HepG2 (cell line): Measurements from ENCODE around the gene MYO7B. TPM values are rescaled to one million over a fixed set of nuclear protein-coding genes. Genes with fewer than 3 reads are reported as not detected.

ENCODE experiments used
- ATAC-seq: fragments of 200-7000 bp; cut with Tn5 transposase; 3 replicates; pipeline ENCODE4 v1.9.1; 2020; ENCODE audit warnings: mild to moderate bottlenecking, moderate library complexity
- BruUV-seq: library from RNA; stranded (reverse); fragments of 400-500 nt; replicated peaks from 2 replicates; lab custom pipeline; 2021; lab: Mats Ljungman, UMichigan
- CTCF ChIA-PET: fragments of 300-600 bp; formaldehyde crosslinking; extraction: SDS; loops from one replicate; lab custom pipeline; 2021; ENCODE audit warnings: low total read pairs, inconsistent platforms, low intra/inter-chr PET ratio; lab: Yijun Ruan, JAX
- POLR2A ChIA-PET: fragments of 350-600 bp; sonication (Branson Sonifier 250); formaldehyde crosslinking; loops from one replicate; lab custom pipeline; 2020; ENCODE audit warnings: antibody characterized with exemption, inconsistent platforms; lab: Yijun Ruan, JAX
- DNase-seq: peaks from one replicate; pipeline ENCODE4 v3.0.0-alpha.2; 2015; ENCODE audit warnings: low spot score
- FAIRE-seq: peaks from 3 replicates; lab custom pipeline; 2011; peaks lifted over from hg19 to GRCh38; lab: Jason Lieb, UNC
- H2AFZ ChIP-seq: one replicate; pipeline ENCODE4 v1.6.1; 2011; ENCODE audit warnings: low read length, inconsistent platforms
- H3K27ac ChIP-seq: fragments of 300-600 bp; 3 replicates; pipeline ENCODE4 v1.8.0; 2011; ENCODE audit warnings: mixed run types, mild to moderate bottlenecking, mixed read lengths, low read length, inconsistent platforms; ENCODE audit not compliant: insufficient read depth; ENCODE audit errors: extremely low read length
- H3K27me3 ChIP-seq, 2 experiments: fragments of 200-600 bp in 1 of 2; 2 replicates in 1 of 2; 3 replicates in 1 of 2; pipeline versions ENCODE4 v1.6.0 to v1.8.0; 2011; ENCODE audit warnings: low read length in 2 of 2, mild to moderate bottlenecking in 2 of 2, moderate library complexity in 2 of 2, inconsistent platforms in 1 of 2; ENCODE audit not compliant: insufficient read depth in 2 of 2, control insufficient read depth in 1 of 2
- H3K36me3 ChIP-seq, 2 experiments: fragments of 200-600 bp in 1 of 2; replicated peaks in 1 of 2; 2 replicates in 1 of 2; 3 replicates in 1 of 2; pipeline versions ENCODE4 v1.5.1 to v1.8.0; 2011; ENCODE audit warnings: low read length in 2 of 2, inconsistent platforms in 1 of 2; ENCODE audit not compliant: insufficient read depth in 2 of 2, control insufficient read depth in 1 of 2
- H3K4me1 ChIP-seq: 2 replicates; pipeline ENCODE4 v1.5.1; 2012; ENCODE audit warnings: low read length, inconsistent platforms; ENCODE audit not compliant: insufficient read depth
- H3K4me2 ChIP-seq: 2 replicates; pipeline ENCODE4 v1.6.0; 2011; ENCODE audit warnings: low read depth, low read length, inconsistent platforms
- H3K4me3 ChIP-seq, 3 experiments: fragments of 200-600 bp in 1 of 3; sonication (generic), shearing (Covaris generic) in 1 of 3; replicated peaks in 1 of 3; 2 replicates each; pipeline ENCODE4 v1.5.1; 2011 to 2016; ENCODE audit warnings: low read length in 3 of 3, inconsistent platforms in 2 of 3, low read depth in 2 of 3, mild to moderate bottlenecking in 2 of 3, control low read depth in 1 of 3, mixed read lengths in 1 of 3; ENCODE audit not compliant: insufficient read depth in 1 of 3
- H3K79me2 ChIP-seq: one replicate; pipeline ENCODE4 v1.6.1; 2011; ENCODE audit warnings: low read length, inconsistent platforms; ENCODE audit not compliant: insufficient read depth
- H3K9ac ChIP-seq: 2 replicates; pipeline ENCODE4 v1.6.0; 2011; ENCODE audit warnings: mild to moderate bottlenecking, low read depth, low read length, inconsistent platforms; ENCODE audit not compliant: insufficient read depth
- H3K9me3 ChIP-seq: 2 replicates; pipeline ENCODE4 v1.5.1; 2012; ENCODE audit warnings: mild to moderate bottlenecking, low read length
- H4K20me1 ChIP-seq: 2 replicates; pipeline ENCODE4 v1.6.0; 2011; ENCODE audit warnings: inconsistent platforms, mild to moderate bottlenecking, low read length, moderate library complexity; ENCODE audit not compliant: insufficient read depth
- FLYWCH1 ChIP-seq: sonication (generic); formaldehyde crosslinking; IDR thresholded peaks from 2 replicates; pipeline ENCODE4 v1.8.1; 2023; ENCODE audit warnings: mild to moderate bottlenecking, missing genetic modification reagents
- KLF13 ChIP-seq: sonication (generic); formaldehyde crosslinking; IDR thresholded peaks from 2 replicates; pipeline ENCODE4 v1.4.0; 2020; ENCODE audit warnings: mild to moderate bottlenecking, missing genetic modification reagents
- NFRKB ChIP-seq: fragments of 450-650 bp; IDR thresholded peaks from 2 replicates; pipeline ENCODE4 v1.6.1; 2017
- SP1 ChIP-seq, 2 experiments: fragments of 450-650 bp in 1 of 2; sonication (generic) in 1 of 2; formaldehyde crosslinking in 1 of 2; IDR thresholded peaks; 2 replicates each; pipeline versions ENCODE4 v1.4.0 to v1.6.1; 2016 to 2020; ENCODE audit warnings: missing genetic modification reagents in 1 of 2
- TIGD3 ChIP-seq: sonication (generic); formaldehyde crosslinking; IDR thresholded peaks from 2 replicates; pipeline ENCODE4 v1.5.1; 2020; ENCODE audit warnings: mild to moderate bottlenecking, missing genetic modification reagents, borderline replicate concordance
- U2AF1 ChIP-seq: fragments of 200-400 bp; formaldehyde crosslinking; optimal IDR thresholded peaks from 2 replicates; pipeline ENCODE3; 2017; ENCODE audit warnings: mild to moderate bottlenecking, low read depth, low read length
- ZBTB49 ChIP-seq: sonication (generic); formaldehyde crosslinking; IDR thresholded peaks from 2 replicates; pipeline ENCODE4 v1.4.0; 2020; ENCODE audit warnings: missing genetic modification reagents, borderline replicate concordance
- ZNF557 ChIP-seq: sonication (generic); formaldehyde crosslinking; IDR thresholded peaks from 2 replicates; pipeline ENCODE4 v1.4.0; 2020; ENCODE audit warnings: missing genetic modification reagents
- ZNF644 ChIP-seq: IDR thresholded peaks from 2 replicates; pipeline ENCODE4 v1.6.1; 2016; ENCODE audit warnings: low read depth
- WGBS: methylation state at CpG from one replicate; pipeline ENCODE4 v1.1.6; 2017; ENCODE audit warnings: low lambda C conversion rate; 5-methylcytosine and 5-hydroxymethylcytosine counted together
- in situ Hi-C: cut with HindIII; loops from 2 replicates; pipeline ENCODE4 v1.10.0; 2017; ENCODE audit warnings: low pct_unique_long_range_greater_than_20kb; ENCODE audit not compliant: extremely low pct_ligation_motif_present
- intact Hi-C: fragments of 100-400 bp; cut with micrococcal nuclease; formaldehyde crosslinking; loops from one replicate; pipeline ENCODE4 v1.10.0; 2022; ENCODE audit not compliant: unreplicated experiment
- polyA plus RNA-seq, 8 experiments: library from polyadenylated mRNA; depleted of rRNA in 3 of 8; stranded (reverse) in 7 of 8; unstranded in 1 of 8; fragments of >200 nt; fragmentation: Illumina TruSeq in 4 of 8; extraction: Trizol in 4 of 8; gene quantifications; 2 replicates each; pipeline versions ENCODE4 v1.2.1 to v1.2.3, GENCODE V29; 2011 to 2016; ENCODE audit warnings: low read depth in 4 of 8, missing spikeins in 1 of 8, mixed read lengths in 1 of 8; ENCODE audit not compliant: insufficient read depth in 1 of 8
- total RNA-seq, 5 experiments: library from RNA; depleted of rRNA; stranded (reverse); fragments of >200 nt; fragmentation: Illumina TruSeq; extraction: Trizol; gene quantifications; 2 replicates each; pipeline ENCODE4 v1.2.3, GENCODE V29; 2016; ENCODE audit warnings: low read depth in 1 of 5

The MYO7B gene
- total and polyA plus RNA-seq, 2 of the 13 experiments (the other 11 are each of a cell fraction or from before 2014, with no cell fraction given), result not detected

- WGBS, result 42% methylated on average over 8 of the region's 8 CpGs
- H3K36me3 ChIP-seq, result no peaks in the 10 kb centered on the region
- no peak overlapping the region for H3K4me2 ChIP-seq
- peaks cover 2 to 52% of the 10 kb centered on the region in 2 experiments; a peak in 4 of 5 replicates for H3K27me3 ChIP-seq
- H3K4me1 ChIP-seq, result peaks cover 14% of the 10 kb centered on the region
- FAIRE-seq (no peak), ATAC-seq (no peak), DNase-seq (no peak)
- ChIA-PET CTCF (no interaction called here), POLR2A (no interaction called here)
- in situ Hi-C loops, result no loop called here
- no peaks in the 10 kb centered on the region for H3K9me3 ChIP-seq
- H3K4me3 ChIP-seq, result no peak overlapping the region
- no peaks in the 10 kb centered on the region for H4K20me1 ChIP-seq
- no TSS peak for BruUV-seq
- no peaks in the 10 kb centered on the region for H3K79me2 ChIP-seq
- no peak for TF ChIP-seq FLYWCH1 (CRISPR knock-in tag)
- TF ChIP-seq ZBTB49 (CRISPR knock-in tag), result no peak
- TF ChIP-seq TIGD3 (CRISPR knock-in tag), result no peak
- TF ChIP-seq KLF13 (CRISPR knock-in tag), result no peak
- TF ChIP-seq ZNF644 (CRISPR knock-in tag), result no peak
- no peak for TF ChIP-seq ZNF557 (CRISPR knock-in tag)
- TF ChIP-seq U2AF1, result no peak
- no peak for TF ChIP-seq NFRKB
- TF ChIP-seq SP1 (IDR thresholded peaks at IDR 0.05), result no peak
- no peak for TF ChIP-seq SP1 (CRISPR knock-in tag; IDR thresholded peaks at IDR 0.05)
- H2AFZ ChIP-seq, result no peak overlapping the region
- H3K9ac ChIP-seq, result no peak overlapping the region
- intact Hi-C loops, result no loop called here
- no peak overlapping the region for H3K27ac ChIP-seq
Measured at GRCh38 chr2:127665267-127665893, 129.9 kb downstream of the MYO7B start.
